CD4-positive, alpha-beta T cell treated with Interleukin-17A for 1 hour (primary cell): Measurements from ENCODE around the gene ARHGAP15.

ENCODE experiments used
- DNase-seq: peaks from one replicate; pipeline ENCODE4 v3.0.0-alpha.2; 2020

Gene ARHGAP15

DNA sequence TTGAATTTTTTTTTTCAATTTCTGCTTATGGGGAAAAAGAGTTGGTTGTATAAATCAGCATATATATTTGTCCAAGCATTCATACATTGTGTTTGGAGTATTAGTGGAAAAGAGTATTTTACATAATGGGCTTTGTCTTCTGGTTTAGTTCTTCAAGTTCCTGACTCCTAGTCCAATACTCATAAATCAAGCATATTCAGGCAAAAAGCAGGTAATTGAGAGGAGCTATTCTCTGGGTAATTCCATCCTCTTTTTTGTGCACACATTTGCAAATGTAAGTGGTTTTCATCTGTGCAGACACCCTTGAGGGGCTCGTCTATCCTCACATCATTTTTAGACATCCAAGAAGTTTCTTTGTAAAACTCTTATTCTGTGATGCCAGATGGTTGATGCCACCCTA is 337.2 kb downstream of the ARHGAP15 start:
- DNase-seq: no peak

DNA sequence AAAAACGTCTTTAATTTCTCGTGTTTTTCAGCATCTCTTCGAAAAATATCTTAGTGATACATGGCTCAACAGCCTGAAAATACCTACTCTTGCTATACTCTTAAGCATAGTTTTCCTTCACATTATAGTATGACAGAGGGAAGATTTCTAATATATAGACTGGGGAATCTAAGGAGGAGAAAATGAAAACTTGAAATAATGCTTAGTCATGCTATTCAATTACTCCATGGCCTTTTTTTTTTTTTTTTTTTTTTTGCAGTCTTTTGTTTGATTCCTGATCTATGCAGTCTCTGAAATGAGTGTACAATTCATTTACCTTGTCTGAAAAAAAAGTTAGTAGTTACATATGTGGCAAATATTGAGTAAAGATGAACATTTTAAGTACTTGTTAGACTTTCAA is 337.8 kb downstream of the ARHGAP15 start:
- DNase-seq: no peak

GRCh38 chr2:143468341-143468888 is 339.2 kb downstream of the ARHGAP15 start:
- no peak for DNase-seq

DNA sequence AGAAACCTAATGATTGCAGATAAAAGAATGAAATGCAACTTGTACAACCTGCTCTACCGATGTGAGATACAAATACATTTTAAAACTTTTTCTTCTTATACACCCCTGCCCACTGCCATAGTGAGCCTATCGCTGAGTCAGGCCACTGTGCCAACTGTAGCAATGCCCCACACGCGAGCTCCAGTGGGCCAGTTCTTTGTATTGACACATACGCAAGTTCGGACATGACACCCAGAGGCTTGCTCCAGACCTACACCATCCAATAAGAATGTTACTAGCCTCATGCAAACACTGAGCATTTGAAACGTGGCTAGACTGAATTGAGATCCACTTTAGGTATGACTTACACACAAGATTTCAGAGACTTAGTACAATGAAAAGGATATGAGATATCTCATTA is 340.1 kb downstream of the ARHGAP15 start:
- DNase-seq: no peak

DNA sequence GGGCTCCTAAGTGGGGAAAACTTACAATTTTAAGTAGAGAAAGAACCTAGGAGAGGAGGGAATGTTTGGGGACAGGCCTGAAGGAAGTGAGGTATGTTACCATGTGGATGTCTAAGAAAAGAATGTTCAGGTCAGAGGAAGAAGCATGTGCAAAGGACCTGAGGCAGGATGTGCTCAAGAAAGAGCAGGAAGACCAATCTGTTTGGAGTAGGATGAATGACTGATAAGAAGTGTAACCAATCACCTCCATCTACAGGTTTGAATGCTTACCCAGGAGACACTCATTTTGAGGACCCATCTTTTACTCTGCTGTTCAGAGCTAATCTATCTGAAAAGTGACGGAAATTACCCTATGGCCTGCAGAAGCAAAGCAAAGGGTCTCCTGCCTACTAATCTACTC is 342.3 kb downstream of the ARHGAP15 start:
- no peak for DNase-seq

DNA sequence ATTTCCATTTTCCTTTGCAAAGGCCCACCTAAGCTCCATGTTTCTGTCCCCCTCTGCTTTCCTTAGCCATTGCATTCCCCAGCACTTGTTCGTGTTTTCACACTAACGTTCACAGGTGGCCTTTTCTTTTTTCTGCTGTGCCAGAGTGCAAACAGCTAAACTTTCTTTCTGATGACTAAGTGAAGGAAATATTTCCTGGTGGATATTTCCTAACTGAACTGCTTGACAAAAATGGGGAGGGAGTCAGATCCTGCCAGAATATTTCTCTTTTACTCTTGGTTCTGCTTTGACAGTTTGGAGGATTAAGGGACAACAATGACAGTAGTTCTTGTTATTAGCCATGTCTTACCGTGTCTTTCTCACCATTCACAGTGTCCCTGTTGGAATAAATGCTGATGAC is 344.0 kb downstream of the ARHGAP15 start:
- DNase-seq: no peak

GRCh38 chr2:143473820-143474219 is 344.6 kb downstream of the ARHGAP15 start:
- no peak for DNase-seq

- no peak for DNase-seq
Measured at GRCh38 chr2:143474586-143474985, 345.4 kb downstream of the ARHGAP15 start.

GRCh38 chr2:143475041-143475776 is 346.0 kb downstream of the ARHGAP15 start:
- DNase-seq: no peak

DNA sequence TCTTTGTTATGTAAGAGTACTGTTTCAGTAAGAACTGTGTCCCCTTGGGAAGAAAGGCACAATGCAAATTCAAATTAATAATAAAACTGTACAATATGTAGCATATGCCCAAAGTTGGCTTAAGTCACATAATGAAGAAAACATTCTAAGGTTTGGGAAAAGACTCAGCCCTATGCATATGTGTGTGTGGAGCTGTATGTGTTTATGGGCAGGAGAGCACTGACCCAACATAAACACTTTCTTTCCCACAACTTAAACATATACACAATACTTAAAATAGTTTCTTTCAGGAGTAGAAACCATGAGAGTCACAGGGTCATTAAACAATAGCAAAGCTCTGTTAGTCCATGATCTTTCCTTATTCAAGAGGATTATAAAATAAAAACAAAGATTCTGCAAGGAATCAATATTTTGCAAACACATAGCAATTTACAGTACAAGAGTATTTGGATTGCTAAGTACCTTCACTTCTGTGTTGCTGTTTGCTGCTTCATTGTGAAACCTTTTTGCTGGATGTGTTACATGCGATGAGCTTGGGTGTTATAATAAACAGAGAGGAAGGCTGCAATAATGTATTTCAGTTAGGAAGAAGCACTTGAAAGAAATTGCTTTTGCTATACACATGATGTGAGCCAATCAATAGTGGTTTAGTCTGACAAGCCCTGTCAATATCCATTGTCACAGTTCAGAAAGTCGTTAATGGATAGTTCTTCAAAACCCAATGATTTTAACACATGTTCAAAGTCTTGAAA is 347.3 kb downstream of the ARHGAP15 start:
- DNase-seq: no peak

GRCh38 chr2:143477714-143478443 is 348.7 kb downstream of the ARHGAP15 start:
- no peak for DNase-seq

- no peak for DNase-seq
Measured at GRCh38 chr2:143480086-143480485, 350.9 kb downstream of the ARHGAP15 start.

DNA sequence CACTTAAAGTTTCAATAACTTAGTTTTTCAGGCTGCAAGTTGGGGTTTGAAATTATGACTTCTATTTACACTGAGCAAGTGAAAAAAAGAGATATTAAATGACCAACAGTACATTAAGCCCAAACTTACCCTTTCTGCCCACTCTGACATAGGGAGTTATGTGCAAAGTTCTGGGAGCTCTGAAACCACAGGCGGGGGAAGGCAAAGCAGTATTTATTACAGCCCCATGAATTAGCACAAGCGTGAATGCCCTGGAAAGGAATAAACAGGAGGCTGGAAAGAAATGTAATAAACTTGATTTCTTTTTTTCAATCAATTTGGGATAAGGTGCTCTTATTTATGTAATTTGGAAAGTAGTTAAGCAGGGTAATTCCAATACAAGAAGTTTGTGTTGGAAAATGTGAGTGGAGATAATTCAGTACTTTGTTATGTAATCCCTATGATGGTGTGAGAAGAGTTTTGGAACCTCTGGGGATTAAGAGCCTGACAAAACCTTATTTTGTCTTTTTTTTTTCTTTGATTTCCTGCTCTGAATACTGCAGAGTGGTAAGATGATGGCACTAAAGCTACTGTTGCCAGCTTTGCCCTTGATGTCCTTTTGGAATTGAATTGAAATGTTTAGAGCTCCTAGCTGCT is 351.5 kb downstream of the ARHGAP15 start:
- no peak for DNase-seq

DNA sequence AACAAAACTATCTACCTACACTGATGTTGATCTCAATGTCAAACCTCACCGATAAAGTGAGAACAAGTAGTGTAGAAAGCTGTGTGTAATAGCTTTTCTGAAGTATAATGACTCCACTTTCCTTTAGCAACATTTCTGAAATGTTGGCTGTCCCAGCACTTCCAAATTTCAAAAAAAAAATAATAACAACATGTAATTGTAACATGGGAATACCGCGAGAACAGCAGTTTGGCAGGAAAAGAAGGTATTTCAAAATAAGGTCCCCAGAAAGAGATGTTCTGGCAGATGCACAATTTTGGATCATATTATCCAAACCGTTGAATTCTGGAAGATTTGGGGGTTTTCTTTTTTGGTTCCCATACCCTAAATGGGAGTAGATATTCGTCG is 352.0 kb downstream of the ARHGAP15 start:
- DNase-seq: no peak

GRCh38 chr2:143481733-143482132 is 352.5 kb downstream of the ARHGAP15 start:
- no peak for DNase-seq

GRCh38 chr2:143482316-143482715 is 353.1 kb downstream of the ARHGAP15 start:
- no peak for DNase-seq

DNA sequence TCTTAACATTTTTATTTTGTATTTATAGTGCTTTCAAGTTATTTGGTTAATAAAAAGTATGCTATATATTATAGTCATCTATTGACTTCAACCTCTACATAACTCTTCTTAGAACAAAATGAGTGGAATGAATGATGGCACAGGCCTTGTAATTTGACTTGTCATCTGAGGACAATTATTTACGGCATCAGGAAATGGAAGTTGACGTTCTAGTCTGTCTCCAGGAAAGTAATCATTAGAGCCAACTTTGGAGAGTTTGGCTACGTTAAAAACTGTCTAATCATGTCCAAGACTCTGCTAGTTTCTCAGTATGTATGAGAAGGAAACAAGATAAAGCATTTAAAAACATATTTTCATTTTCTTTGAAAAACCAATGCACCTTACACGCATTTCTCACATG is 353.6 kb downstream of the ARHGAP15 start:
- DNase-seq: no peak

DNA sequence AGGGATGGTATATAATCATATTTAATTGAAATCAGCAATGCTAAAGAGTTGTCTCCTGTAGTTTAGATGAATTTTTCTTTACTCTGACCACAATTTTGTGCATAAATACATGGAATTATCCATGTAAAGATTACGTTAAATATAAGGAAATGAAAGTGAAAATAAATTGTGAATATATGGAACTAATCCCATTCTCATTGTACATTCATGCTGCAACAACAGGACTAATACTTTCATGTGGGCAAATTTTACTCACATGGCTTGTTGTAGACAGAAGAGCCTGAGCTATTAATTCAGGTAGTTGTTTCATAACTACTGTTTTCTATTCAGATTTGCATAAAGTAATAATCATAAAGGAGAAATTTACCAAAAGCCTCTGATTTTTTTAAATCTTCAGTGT is 357.8 kb downstream of the ARHGAP15 start:
- DNase-seq: no peak

DNA sequence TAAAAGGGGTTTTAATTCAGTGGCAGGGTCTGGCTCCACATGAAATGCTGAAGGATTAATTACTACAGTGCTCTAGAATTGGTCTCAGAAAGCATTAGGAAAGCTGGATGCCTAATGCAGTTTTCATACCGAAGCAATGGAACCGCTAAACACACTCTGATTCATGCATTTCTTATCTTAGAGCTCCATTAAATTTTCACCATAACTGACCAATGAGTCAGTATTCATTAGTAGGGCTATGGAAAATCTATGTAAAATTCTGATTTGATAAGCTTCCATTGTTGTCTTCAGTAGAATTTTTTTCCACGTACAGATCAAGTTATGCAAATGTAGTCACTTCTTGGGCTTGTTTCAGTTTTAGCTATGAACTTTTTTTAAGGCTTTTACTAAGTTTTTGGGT is 359.9 kb downstream of the ARHGAP15 start:
- DNase-seq: no peak

DNA sequence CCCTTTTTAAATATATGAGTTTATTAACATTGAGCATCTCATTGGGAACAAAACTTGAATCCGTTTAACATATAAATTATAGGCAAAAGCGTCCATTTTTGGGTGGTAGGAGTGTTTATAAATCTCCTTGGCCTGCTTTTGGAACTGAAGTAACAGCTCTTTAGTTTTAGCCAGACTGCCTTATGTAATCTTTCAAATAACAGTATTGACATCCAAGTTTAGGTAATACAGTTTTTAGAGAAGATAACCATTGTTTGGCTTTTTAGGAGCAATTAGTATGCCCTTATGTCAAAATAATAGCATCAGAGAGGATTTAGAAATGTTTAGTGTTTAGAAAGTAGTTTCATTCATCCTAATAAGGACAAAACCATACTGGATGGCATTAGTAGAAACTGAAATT is 361.9 kb downstream of the ARHGAP15 start:
- DNase-seq: no peak

GRCh38 chr2:143493339-143493738 is 364.1 kb downstream of the ARHGAP15 start:
- DNase-seq: no peak

DNA sequence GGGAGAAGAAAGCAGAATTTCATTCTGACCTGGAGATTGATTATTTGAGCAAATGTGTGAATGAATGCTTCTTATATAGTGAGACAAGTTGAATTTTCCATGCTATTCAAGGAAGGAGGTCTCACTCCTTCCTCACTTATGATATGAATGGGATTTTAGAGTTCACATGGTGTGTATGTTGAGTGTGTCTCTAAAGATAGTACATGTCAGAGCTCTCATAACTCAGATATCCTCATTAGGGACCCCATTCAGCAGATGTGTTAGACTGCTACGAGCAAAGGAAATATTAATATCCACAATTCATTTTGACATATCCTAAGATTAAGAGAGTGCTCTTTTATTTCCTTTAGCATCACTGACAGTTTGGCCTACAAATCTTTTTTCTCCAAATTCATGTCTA is 368.5 kb downstream of the ARHGAP15 start:
- DNase-seq: no peak

GRCh38 chr2:143498496-143498895 is 369.3 kb downstream of the ARHGAP15 start:
- DNase-seq: no peak
